GM18511 (cell line): Measurements from ENCODE around the gene NCOA1.
"Not testable (repeated sequence)": the region's sequence is repeated elsewhere in the genome, so short reads cannot be mapped to it uniquely, and the experiment has no call there.

ENCODE experiments used
- ATAC-seq: cut with Tn5 transposase; IDR thresholded peaks from one replicate; pipeline ENCODE4 v1.9.1; 2021; ENCODE audit warnings: mild to moderate bottlenecking, moderate library complexity; ENCODE audit not compliant: unreplicated experiment

Gene NCOA1

GRCh38 chr2:24571828-24572442 is 80.9 kb downstream of the NCOA1 start:
- no peak for ATAC-seq

- ATAC-seq: no peak
Observed at GRCh38 chr2:24576146-24576545, 85.1 kb downstream of the NCOA1 start.

GRCh38 chr2:24576617-24577016 is 85.6 kb downstream of the NCOA1 start:
- peak; percentile 60 for ATAC-seq

- ATAC-seq: peak; percentile 75
Observed at GRCh38 chr2:24577481-24577880, 86.4 kb downstream of the NCOA1 start.

GRCh38 chr2:24579053-24579803 is 88.2 kb downstream of the NCOA1 start:
- ATAC-seq: no peak

- ATAC-seq: no peak
Observed at GRCh38 chr2:24580561-24580960, 89.5 kb downstream of the NCOA1 start.

GRCh38 chr2:24581971-24582370 is 90.9 kb downstream of the NCOA1 start:
- not testable (repeated sequence) for ATAC-seq

GRCh38 chr2:24586955-24587354 is 95.9 kb downstream of the NCOA1 start:
- ATAC-seq: peak; percentile 86

GRCh38 chr2:24588294-24588693 is 97.2 kb downstream of the NCOA1 start:
- no peak for ATAC-seq

GRCh38 chr2:24592441-24593100 is 101.5 kb downstream of the NCOA1 start:
- no peak for ATAC-seq

GRCh38 chr2:24594283-24594682 is 103.2 kb downstream of the NCOA1 start:
- no peak for ATAC-seq

- no peak for ATAC-seq
Observed at GRCh38 chr2:24597181-24597870, 106.3 kb downstream of the NCOA1 start.

- not testable (repeated sequence) for ATAC-seq
Observed at GRCh38 chr2:24600140-24600539, 109.1 kb downstream of the NCOA1 start.

GRCh38 chr2:24611631-24612030 is 120.6 kb downstream of the NCOA1 start:
- no peak for ATAC-seq

GRCh38 chr2:24613154-24613814 is 122.2 kb downstream of the NCOA1 start:
- no peak for ATAC-seq

GRCh38 chr2:24616616-24617015 is 125.6 kb downstream of the NCOA1 start:
- ATAC-seq: no peak

GRCh38 chr2:24617424-24617823 is 126.4 kb downstream of the NCOA1 start:
- ATAC-seq: no peak

GRCh38 chr2:24618144-24618543 is 127.1 kb downstream of the NCOA1 start:
- ATAC-seq: no peak

GRCh38 chr2:24618680-24619079 is 127.6 kb downstream of the NCOA1 start:
- ATAC-seq: no peak

GRCh38 chr2:24620936-24621335 is 129.9 kb downstream of the NCOA1 start:
- no peak for ATAC-seq
